Epidermal melanocyte (primary cell): ENCODE results near the gene SPACDR.

Experiments used
- DNase-seq: peaks from one replicate; pipeline ENCODE4 v3.0.0; 2011; ENCODE audit warnings: low spot score; ENCODE audit not compliant: insufficient read length

The SPACDR gene

GRCh38 chr7:100419660-100420226, 44.3 kb downstream of the SPACDR start:
- no peak for DNase-seq

- no peak for DNase-seq
These were observed 45.0 kb downstream of the SPACDR start for GRCh38 chr7:100418930-100419659.

DNA sequence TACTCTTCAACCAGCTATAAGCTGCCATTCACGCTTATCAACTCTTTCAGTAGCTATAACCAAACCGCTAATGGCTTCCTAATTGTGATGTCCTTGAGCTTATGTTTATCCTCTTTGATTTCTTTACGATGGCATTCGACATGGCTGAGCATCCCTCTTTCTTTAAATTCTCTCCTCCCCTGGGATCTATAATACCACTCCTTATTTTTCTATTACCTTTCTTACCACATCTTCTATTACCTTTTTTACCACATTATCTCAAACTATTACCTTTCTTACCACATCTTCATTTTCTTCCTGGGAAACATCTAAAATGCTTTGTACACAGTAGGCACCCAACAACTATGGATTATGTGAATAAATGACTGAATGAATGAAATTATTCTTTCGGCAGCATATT, 48.6 kb downstream of the SPACDR start:
- DNase-seq, result no peak

- no peak for DNase-seq
These were observed 50.2 kb downstream of the SPACDR start for GRCh38 chr7:100413889-100414288.

DNA sequence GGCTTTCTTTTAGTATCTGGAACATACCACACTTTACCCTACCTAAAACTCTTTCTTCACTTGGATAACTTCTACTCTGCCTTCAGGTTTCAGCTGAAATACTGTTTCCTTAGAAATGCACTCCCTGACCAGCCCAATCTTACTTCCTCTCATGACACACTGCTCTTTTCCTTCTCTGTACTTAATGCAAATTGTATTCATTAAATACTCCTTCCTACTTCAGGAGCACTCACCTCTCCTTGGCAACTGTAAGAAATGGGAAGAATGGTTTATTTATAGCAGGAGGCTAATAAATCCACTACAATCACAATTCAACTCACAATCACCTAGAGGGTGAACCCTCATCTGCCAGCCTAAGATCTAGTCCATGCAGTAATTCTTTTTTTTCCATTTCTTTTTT, 50.7 kb downstream of the SPACDR start:
- no peak for DNase-seq

DNA sequence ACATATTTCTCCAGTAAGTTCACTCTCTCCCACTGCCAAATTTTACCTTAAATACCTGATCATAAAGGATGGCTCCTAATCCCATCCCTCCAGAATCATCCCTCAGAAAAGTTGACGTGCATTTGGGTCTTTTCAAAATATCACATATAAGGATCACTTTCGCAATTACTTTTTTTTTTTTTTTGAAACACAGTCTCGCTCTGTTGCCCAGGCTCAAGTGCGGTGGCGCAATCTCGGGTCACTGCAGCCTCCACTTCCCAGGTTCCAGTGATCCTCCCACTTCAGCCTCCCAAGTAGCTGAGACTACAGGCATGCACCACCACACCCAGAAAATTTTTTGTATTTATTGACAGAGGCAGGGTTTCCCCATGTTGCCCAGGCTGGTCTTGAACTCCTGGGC, 53.0 kb downstream of the SPACDR start:
- DNase-seq, result no peak

DNA sequence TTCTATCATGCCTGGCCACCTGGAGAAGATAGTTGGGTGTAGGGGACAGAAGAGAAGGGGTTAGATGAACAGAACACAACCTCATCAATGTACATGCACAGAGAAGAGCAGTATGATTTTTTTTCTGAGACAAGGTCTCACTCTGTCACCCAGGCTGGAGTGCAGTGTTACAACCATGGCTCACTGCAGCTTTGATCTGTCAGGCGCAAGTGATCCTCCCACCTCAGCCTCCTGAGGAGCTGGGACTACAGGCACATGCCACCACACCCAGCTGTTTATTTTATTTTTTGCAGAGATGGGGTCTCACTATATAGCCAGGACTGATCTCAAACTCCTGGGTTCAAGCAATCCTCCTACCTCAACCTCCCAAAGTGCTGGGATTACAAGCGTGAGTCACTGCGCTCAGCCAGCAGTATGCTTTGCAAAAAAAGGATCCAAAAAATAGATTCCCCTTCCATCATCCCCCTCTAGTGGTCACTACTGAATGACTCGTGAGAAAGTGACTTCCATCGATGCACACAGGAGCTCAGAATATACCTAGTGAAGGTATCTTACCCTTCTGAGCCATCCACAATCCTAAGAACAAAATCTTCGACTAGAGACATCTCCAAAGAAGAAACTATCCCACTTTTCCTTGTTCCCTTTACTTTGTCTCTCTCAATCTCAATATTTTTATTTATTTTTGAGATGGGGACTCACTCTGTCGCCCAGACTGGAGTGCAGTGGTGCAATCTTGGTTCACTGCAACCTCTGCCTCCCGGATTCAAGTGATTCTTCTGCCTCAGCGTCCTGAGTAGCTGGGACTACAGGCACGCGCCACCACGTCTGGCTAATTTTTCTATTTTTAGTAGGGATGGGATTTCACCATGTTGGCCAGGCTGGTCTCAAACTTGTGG, 56.5 kb downstream of the SPACDR start:
- DNase-seq, result peak; percentile 69

- DNase-seq, result no peak
These were observed 57.3 kb downstream of the SPACDR start for GRCh38 chr7:100406767-100407166.
